ENCODE data around the gene SP1.

Gene SP1

DNA sequence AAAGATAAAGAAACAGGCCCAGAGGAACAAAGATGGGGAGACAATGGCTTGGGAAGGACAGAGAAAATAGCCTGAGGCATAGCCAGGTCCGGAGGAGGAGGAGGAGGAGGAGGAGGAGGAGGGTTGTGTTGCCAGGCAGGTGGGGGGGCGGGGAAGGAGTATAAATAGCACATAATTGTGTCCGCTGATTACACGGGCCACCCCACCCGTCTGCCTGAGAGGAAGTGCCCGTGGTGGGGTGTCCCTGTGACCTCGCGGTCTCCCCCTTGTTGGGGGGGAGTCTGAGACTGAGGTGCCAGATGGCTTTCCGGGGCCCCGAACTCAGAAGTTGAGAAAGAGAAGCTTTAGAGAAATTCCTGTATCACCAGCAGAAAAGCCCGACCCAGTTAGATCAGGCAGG is 42.0 kb upstream of the SP1 start:
- DNase-seq (no peak), ATAC-seq (ENCODE audit: insufficient read depth, low read depth) (no peak)
- no peaks in the 10 kb centered on the region for H3K36me3 ChIP-seq (ENCODE audit: insufficient read depth, low read length)
- H2AFZ ChIP-seq (ENCODE audit: low read depth, low read length), result no peak overlapping the region
- H3K4me3 ChIP-seq (ENCODE audit: low read depth in 1 of 2, low read length in 2 of 2), result no peak overlapping the region
- H3K4me2 ChIP-seq (ENCODE audit: insufficient read depth, low read length), result no peak overlapping the region
- H3K79me2 ChIP-seq (ENCODE audit: insufficient read depth, low read length), result no peaks in the 10 kb centered on the region
- no peak overlapping the region for H3K9ac ChIP-seq (ENCODE audit: low read depth, low read length)
- H4K20me1 ChIP-seq (ENCODE audit: insufficient read depth, low read length), result no peaks in the 10 kb centered on the region
- no peaks in the 10 kb centered on the region for H3K4me1 ChIP-seq (ENCODE audit: insufficient read depth, low read length)
- H3K9me3 ChIP-seq (ENCODE audit: insufficient read depth, low read length, severe bottlenecking), result no peaks in the 10 kb centered on the region
- no peak overlapping the region for H3K27ac ChIP-seq (ENCODE audit: low read length)
- TF ChIP-seq, protein P1, sequence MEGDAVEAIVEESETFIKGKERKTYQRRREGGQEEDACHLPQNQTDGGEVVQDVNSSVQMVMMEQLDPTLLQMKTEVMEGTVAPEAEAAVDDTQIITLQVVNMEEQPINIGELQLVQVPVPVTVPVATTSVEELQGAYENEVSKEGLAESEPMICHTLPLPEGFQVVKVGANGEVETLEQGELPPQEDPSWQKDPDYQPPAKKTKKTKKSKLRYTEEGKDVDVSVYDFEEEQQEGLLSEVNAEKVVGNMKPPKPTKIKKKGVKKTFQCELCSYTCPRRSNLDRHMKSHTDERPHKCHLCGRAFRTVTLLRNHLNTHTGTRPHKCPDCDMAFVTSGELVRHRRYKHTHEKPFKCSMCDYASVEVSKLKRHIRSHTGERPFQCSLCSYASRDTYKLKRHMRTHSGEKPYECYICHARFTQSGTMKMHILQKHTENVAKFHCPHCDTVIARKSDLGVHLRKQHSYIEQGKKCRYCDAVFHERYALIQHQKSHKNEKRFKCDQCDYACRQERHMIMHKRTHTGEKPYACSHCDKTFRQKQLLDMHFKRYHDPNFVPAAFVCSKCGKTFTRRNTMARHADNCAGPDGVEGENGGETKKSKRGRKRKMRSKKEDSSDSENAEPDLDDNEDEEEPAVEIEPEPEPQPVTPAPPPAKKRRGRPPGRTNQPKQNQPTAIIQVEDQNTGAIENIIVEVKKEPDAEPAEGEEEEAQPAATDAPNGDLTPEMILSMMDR (IDR thresholded peaks at IDR 0.05; ENCODE audit: borderline replicate concordance, extremely low read depth, low read length, poor library complexity, severe bottlenecking), result no peak
- no peak for TF ChIP-seq EZH2 (IDR thresholded peaks at IDR 0.05; ENCODE audit: borderline replicate concordance, low read depth, low read length, severe bottlenecking)
- peaks cover 42% of the 10 kb centered on the region for H3K27me3 ChIP-seq (ENCODE audit: insufficient read depth, low read length, poor library complexity)

DNA sequence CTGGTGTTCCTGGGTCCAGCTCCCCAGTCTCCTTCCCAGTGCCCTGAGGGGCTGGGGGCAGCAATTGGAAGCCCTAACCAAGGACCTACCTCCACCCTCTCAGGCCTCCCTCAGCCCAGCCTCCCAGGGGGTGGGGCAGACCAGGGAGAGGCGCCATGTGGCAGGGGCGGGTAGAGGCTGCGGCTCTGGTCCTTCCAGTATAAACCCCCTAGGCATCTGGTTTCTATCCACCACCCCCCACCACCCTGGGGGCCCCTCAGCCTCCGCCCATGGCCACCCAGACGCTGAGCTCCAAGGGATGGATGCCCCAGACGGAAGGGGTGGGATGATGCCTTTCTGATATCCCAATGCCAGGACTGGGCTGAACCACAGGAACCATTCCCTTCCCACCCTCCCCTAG is 41.1 kb upstream of the SP1 start:
- no peak for ATAC-seq (ENCODE audit: insufficient read depth, low read depth)
- no peak overlapping the region for H3K9ac ChIP-seq (ENCODE audit: low read depth, low read length)
- no peaks in the 10 kb centered on the region for H4K20me1 ChIP-seq (ENCODE audit: insufficient read depth, low read length)
- no peak for DNase-seq
- no peaks in the 10 kb centered on the region for H3K79me2 ChIP-seq (ENCODE audit: insufficient read depth, low read length)
- H3K4me2 ChIP-seq (ENCODE audit: insufficient read depth, low read length), result no peak overlapping the region
- no peaks in the 10 kb centered on the region for H3K36me3 ChIP-seq (ENCODE audit: insufficient read depth, low read length)
- H3K4me1 ChIP-seq (ENCODE audit: insufficient read depth, low read length), result no peaks in the 10 kb centered on the region
- H3K27me3 ChIP-seq (ENCODE audit: insufficient read depth, low read length, poor library complexity), result peaks cover 46% of the 10 kb centered on the region
- no peak overlapping the region for H3K27ac ChIP-seq (ENCODE audit: low read length)
- H3K9me3 ChIP-seq (ENCODE audit: insufficient read depth, low read length, severe bottlenecking), result no peaks in the 10 kb centered on the region
- no peak overlapping the region for H2AFZ ChIP-seq (ENCODE audit: low read depth, low read length)
- no peak overlapping the region for H3K4me3 ChIP-seq (ENCODE audit: low read depth in 1 of 2, low read length in 2 of 2)
- TF ChIP-seq, protein P1 (IDR thresholded peaks at IDR 0.05; ENCODE audit: borderline replicate concordance, extremely low read depth, low read length, poor library complexity, severe bottlenecking), result no peak
- no peak for TF ChIP-seq EZH2 (IDR thresholded peaks at IDR 0.05; ENCODE audit: borderline replicate concordance, low read depth, low read length, severe bottlenecking)

DNA sequence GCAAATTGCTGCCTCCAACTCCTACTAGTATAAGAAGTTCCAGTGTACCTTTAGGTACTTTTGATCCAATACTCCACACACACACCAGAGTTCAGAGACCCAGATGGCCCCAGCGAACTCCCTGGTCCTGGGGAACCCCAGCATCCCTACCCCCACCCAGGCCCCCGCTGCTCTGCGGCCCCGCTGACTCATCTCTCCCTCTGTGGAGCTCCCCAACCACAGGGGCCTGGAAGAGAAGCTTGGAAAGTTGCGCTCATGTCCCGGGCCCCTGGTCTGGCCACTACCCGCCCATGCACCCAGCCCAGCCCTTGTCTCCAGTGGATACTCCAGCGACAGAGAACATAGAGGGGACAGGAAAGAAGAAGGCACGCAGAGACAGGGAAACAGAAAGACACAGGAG is 39.6 kb upstream of the SP1 start:
- TF ChIP-seq EZH2 (IDR thresholded peaks at IDR 0.05; ENCODE audit: borderline replicate concordance, low read depth, low read length, severe bottlenecking), result no peak
- TF ChIP-seq, protein P1 (IDR thresholded peaks at IDR 0.05; ENCODE audit: borderline replicate concordance, extremely low read depth, low read length, poor library complexity, severe bottlenecking), result no peak
- Histone ChIP-seq H2AFZ (ENCODE audit: low read depth, low read length) (no peak overlapping the region), H3K27ac (ENCODE audit: low read length) (no peak overlapping the region), H3K4me1 (ENCODE audit: insufficient read depth, low read length) (peaks cover 11% of the 10 kb centered on the region), H3K27me3 (ENCODE audit: insufficient read depth, low read length, poor library complexity) (peaks cover 55% of the 10 kb centered on the region), H4K20me1 (ENCODE audit: insufficient read depth, low read length) (no peaks in the 10 kb centered on the region), H3K4me2 (ENCODE audit: insufficient read depth, low read length) (no peak overlapping the region), H3K9ac (ENCODE audit: low read depth, low read length) (no peak overlapping the region), H3K9me3 (ENCODE audit: insufficient read depth, low read length, severe bottlenecking) (no peaks in the 10 kb centered on the region), H3K36me3 (ENCODE audit: insufficient read depth, low read length) (no peaks in the 10 kb centered on the region), H3K4me3 (ENCODE audit: low read depth in 1 of 2, low read length in 2 of 2) (no peak overlapping the region), H3K79me2 (ENCODE audit: insufficient read depth, low read length) (no peaks in the 10 kb centered on the region)
- ATAC-seq (ENCODE audit: insufficient read depth, low read depth), result no peak
- no peak for DNase-seq

DNA sequence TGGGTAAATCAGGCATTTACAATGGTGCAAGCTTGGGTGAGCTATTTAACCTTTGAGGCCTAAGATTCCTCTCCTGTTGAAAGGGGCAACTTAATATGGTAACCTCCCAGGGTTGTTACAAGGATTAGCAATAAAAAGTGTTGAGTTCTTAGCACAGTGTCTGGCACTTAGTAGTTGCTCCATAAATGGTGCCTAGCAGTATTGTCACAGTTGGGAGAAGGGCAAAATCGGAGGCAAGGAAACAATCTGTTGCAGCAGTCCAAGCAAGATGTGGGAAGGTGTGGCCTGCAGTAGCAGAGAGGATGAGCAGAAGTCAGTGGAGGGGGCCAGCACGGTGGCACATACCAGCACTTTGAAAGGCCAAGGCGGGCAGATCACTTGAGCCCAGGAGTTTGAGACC is 36.5 kb upstream of the SP1 start:
- H3K27me3 ChIP-seq (ENCODE audit: insufficient read depth, low read length, poor library complexity), result peaks cover 35% of the 10 kb centered on the region
- no peak overlapping the region for H3K4me3 ChIP-seq (ENCODE audit: low read depth in 1 of 2, low read length in 2 of 2)
- H2AFZ ChIP-seq (ENCODE audit: low read depth, low read length), result no peak overlapping the region
- H3K27ac ChIP-seq (ENCODE audit: low read length), result no peak overlapping the region
- TF ChIP-seq EZH2 (IDR thresholded peaks at IDR 0.05; ENCODE audit: borderline replicate concordance, low read depth, low read length, severe bottlenecking), result no peak
- TF ChIP-seq, protein P1 (IDR thresholded peaks at IDR 0.05; ENCODE audit: borderline replicate concordance, extremely low read depth, low read length, poor library complexity, severe bottlenecking), result no peak
- H3K9ac ChIP-seq (ENCODE audit: low read depth, low read length), result no peak overlapping the region
- no peak overlapping the region for H3K4me2 ChIP-seq (ENCODE audit: insufficient read depth, low read length)
- no peaks in the 10 kb centered on the region for H3K79me2 ChIP-seq (ENCODE audit: insufficient read depth, low read length)
- H3K9me3 ChIP-seq (ENCODE audit: insufficient read depth, low read length, severe bottlenecking), result no peaks in the 10 kb centered on the region
- no peaks in the 10 kb centered on the region for H3K36me3 ChIP-seq (ENCODE audit: insufficient read depth, low read length)
- DNase-seq (no peak), ATAC-seq (ENCODE audit: insufficient read depth, low read depth) (no peak)
- H4K20me1 ChIP-seq (ENCODE audit: insufficient read depth, low read length), result no peaks in the 10 kb centered on the region
- peaks cover 18% of the 10 kb centered on the region for H3K4me1 ChIP-seq (ENCODE audit: insufficient read depth, low read length)

All from DND-41 (cell line).